K562 (cell line): Measurements from ENCODE around the gene BCAS1. TPM values are rescaled to one million over a fixed set of nuclear protein-coding genes. Genes with fewer than 3 reads are reported as not detected.

ENCODE experiments used
- ARNT ChIP-seq, 2 experiments: fragments of 450-650 bp; IDR thresholded peaks; 2 replicates each; pipeline ENCODE4 v1.6.1; 2016; ENCODE audit warnings: mild to moderate bottlenecking in 1 of 2
- ATF1 ChIP-seq, 2 experiments: fragments of 450-650 bp in 1 of 2; IDR thresholded peaks; 2 replicates each; pipeline ENCODE4 v1.6.1; 2016; ENCODE audit warnings: missing compliant biosample characterization in 1 of 2, missing genetic modification characterization in 1 of 2
- CTCFL ChIP-seq: IDR thresholded peaks from 2 replicates; pipeline ENCODE4 v1.6.1; 2011; ENCODE audit warnings: borderline replicate concordance, low read depth, mild to moderate bottlenecking, moderate library complexity, low read length; ENCODE audit not compliant: insufficient read depth, poor library complexity, severe bottlenecking
- DEAF1 ChIP-seq: fragments of 450-650 bp; formaldehyde crosslinking; IDR thresholded peaks from 2 replicates; pipeline ENCODE4 v1.4.0; 2020; ENCODE audit warnings: mild to moderate bottlenecking, moderate library complexity
- ELK1 ChIP-seq: sonication (generic); formaldehyde crosslinking; IDR thresholded peaks from 2 replicates; pipeline ENCODE4 v1.8.1; 2022; ENCODE audit warnings: missing genetic modification reagents
- HDGF ChIP-seq: fragments of 450-650 bp; IDR thresholded peaks from 2 replicates; pipeline ENCODE4 v1.6.1; 2016
- HEY1 ChIP-seq: fragments of 250-450 bp; sonication (Bioruptor Pico); IDR thresholded peaks from 2 replicates; pipeline ENCODE4 v1.5.0; 2020; ENCODE audit warnings: mild to moderate bottlenecking, moderate library complexity, borderline replicate concordance
- KLF16 ChIP-seq: IDR thresholded peaks from 2 replicates; pipeline ENCODE4 v1.6.1; 2016; ENCODE audit warnings: antibody characterized with exemption
- MBD1 ChIP-seq: fragments of 250-450 bp; sonication (Bioruptor Pico); IDR thresholded peaks from 2 replicates; pipeline ENCODE4 v1.8.0; 2022; ENCODE audit warnings: inconsistent platforms
- MBD2 ChIP-seq: sonication (generic); IDR thresholded peaks from 2 replicates; pipeline ENCODE4 v1.6.1; 2016; ENCODE audit warnings: low read depth, borderline replicate concordance
- MCM5 ChIP-seq: fragments of 450-650 bp; IDR thresholded peaks from 2 replicates; pipeline ENCODE4 v1.6.1; 2016; ENCODE audit warnings: low read depth
- NCOR1 ChIP-seq: fragments of 450-650 bp; IDR thresholded peaks from 2 replicates; pipeline ENCODE4 v1.6.1; 2016; ENCODE audit warnings: mild to moderate bottlenecking, moderate library complexity
- PTBP1 ChIP-seq: fragments of 200-400 bp; formaldehyde crosslinking; IDR thresholded peaks from 2 replicates; pipeline ENCODE4 v1.6.1; 2017; ENCODE audit warnings: low read depth, low read length
- PURB ChIP-seq: sonication (generic); formaldehyde crosslinking; IDR thresholded peaks from 2 replicates; pipeline ENCODE4 v1.9.0; 2021; ENCODE audit warnings: low read depth, mild to moderate bottlenecking, missing genetic modification reagents
- SMARCB1 ChIP-seq: IDR thresholded peaks from 2 replicates; pipeline ENCODE4 v1.6.1; 2011; ENCODE audit warnings: improper control_type of control experiment, low read depth; ENCODE audit not compliant: insufficient read length
- TBP ChIP-seq: optimal IDR thresholded peaks from 2 replicates; pipeline ENCODE3; 2011; ENCODE audit warnings: low read depth, low read length, improper control_type of control experiment
- ZNF146 ChIP-seq: IDR thresholded peaks from one replicate; pipeline ENCODE4 v1.6.1; 2018; ENCODE audit warnings: missing compliant biosample characterization; ENCODE audit not compliant: unreplicated experiment
- ZNF57 ChIP-seq: fragments of 450-650 bp; formaldehyde crosslinking; IDR thresholded peaks from 2 replicates; pipeline ENCODE4 v1.4.0; 2020; ENCODE audit warnings: mild to moderate bottlenecking, moderate library complexity
- ZNF584 ChIP-seq: fragments of 200-800 bp; sonication (Bioruptor generic); IDR thresholded peaks from 2 replicates; pipeline ENCODE4 v1.6.1; 2016; ENCODE audit warnings: low read depth, mild to moderate bottlenecking, missing genetic modification characterization, missing compliant biosample characterization
- ZNF717 ChIP-seq: fragments of 250-450 bp; sonication (Bioruptor Pico); IDR thresholded peaks from 2 replicates; pipeline ENCODE4 v1.5.0; 2021
- ZZZ3 ChIP-seq: fragments of 450-650 bp; IDR thresholded peaks from 2 replicates; pipeline ENCODE4 v1.6.1; 2016; ENCODE audit warnings: antibody characterized with exemption, mild to moderate bottlenecking, moderate library complexity
- polyA plus RNA-seq, 8 experiments: library from polyadenylated mRNA; depleted of rRNA in 4 of 8; stranded (reverse) in 5 of 8; unstranded in 3 of 8; fragments of >200 nt; fragmentation: Nextera tagmentation in 2 of 8; fragmentation: Illumina TruSeq in 1 of 8; extraction: Ambion mirVana in 2 of 8; extraction: Trizol in 1 of 8; gene quantifications; 2 replicates each; pipeline versions ENCODE4 v1.2.1 to v1.2.3, GENCODE V29; 2011 to 2014; ENCODE audit warnings: inconsistent platforms in 1 of 8, missing spikeins in 1 of 8
- total RNA-seq, 7 experiments: library from RNA; depleted of rRNA in 6 of 7; stranded (reverse); fragments of >200 nt in 6 of 7; fragmentation: Illumina TruSeq in 2 of 7; extraction: Trizol in 2 of 7; gene quantifications; 2 replicates each; pipeline versions ENCODE4 v1.2.1 to v1.2.3, GENCODE V29; 2011 to 2021; ENCODE audit warnings: low replicate concordance in 1 of 7
- TF ChIP-seq, protein P1 (sequence below): fragments of 450-650 bp; IDR thresholded peaks from 2 replicates; pipeline ENCODE4 v1.6.1; 2016

BCAS1 gene
- total and polyA plus RNA-seq, 9 of the 15 experiments (the other 6 are each of a cell fraction or from before 2014, with no cell fraction given): 0.18 to 2.3 (median 0.93) TPM

- peak; percentile 77 for TF ChIP-seq DEAF1 (CRISPR knock-in tag)
- TF ChIP-seq MBD2: no peak
- TF ChIP-seq ZZZ3: no peak
- TF ChIP-seq HEY1: no peak
- TF ChIP-seq SMARCB1: no peak
- no peak for TF ChIP-seq MCM5
- peak; percentile 59; the same call in 1 of the 2 replicates for TF ChIP-seq KLF16
- peak; percentile 21 for TF ChIP-seq CTCFL
- TF ChIP-seq ATF1 (CRISPR knock-in tag; IDR thresholded peaks at IDR 0.05): no peak
- peak; percentile 16; the same call in 1 of the 2 replicates for TF ChIP-seq ATF1 (tag; IDR thresholded peaks at IDR 0.05)
- TF ChIP-seq, protein P1, sequence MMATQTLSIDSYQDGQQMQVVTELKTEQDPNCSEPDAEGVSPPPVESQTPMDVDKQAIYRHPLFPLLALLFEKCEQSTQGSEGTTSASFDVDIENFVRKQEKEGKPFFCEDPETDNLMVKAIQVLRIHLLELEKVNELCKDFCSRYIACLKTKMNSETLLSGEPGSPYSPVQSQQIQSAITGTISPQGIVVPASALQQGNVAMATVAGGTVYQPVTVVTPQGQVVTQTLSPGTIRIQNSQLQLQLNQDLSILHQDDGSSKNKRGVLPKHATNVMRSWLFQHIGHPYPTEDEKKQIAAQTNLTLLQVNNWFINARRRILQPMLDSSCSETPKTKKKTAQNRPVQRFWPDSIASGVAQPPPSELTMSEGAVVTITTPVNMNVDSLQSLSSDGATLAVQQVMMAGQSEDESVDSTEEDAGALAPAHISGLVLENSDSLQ: peak; percentile 32; the same call in 1 of the 2 replicates
- TF ChIP-seq MBD1 (CRISPR knock-in tag): no peak
- peak; percentile 55 for TF ChIP-seq TBP
- no peak for TF ChIP-seq ZNF146
- no peak for TF ChIP-seq PURB (CRISPR knock-in tag)
- TF ChIP-seq ZNF584 (CRISPR knock-in tag): no peak
- no peak for TF ChIP-seq PTBP1
- no peak for TF ChIP-seq HDGF
- no peak for TF ChIP-seq ZNF717
- TF ChIP-seq ARNT (IDR thresholded peaks at IDR 0.05): 0 out of 4 replicates have a peak, but pooled peaks of 1 of the 2 experiments have one; percentile 33
- TF ChIP-seq ZNF57: no peak
- peak; percentile 10; the same call in 1 of the 2 replicates for TF ChIP-seq NCOR1
- no peak for TF ChIP-seq ELK1 (CRISPR knock-in tag)
Measured at GRCh38 chr20:53915446-53916172, 154.8 kb downstream of the BCAS1 start (continued).
